HG03460 (cell line): Measurements from ENCODE around the gene RUFY3.
"Not testable (repeated sequence)": the region's sequence is repeated elsewhere in the genome, so short reads cannot be mapped to it uniquely, and the experiment has no call there.

Experiments used
- ATAC-seq: cut with Tn5 transposase; IDR thresholded peaks from one replicate; pipeline ENCODE4 v1.9.1; 2021; ENCODE audit not compliant: unreplicated experiment

Gene RUFY3, protein sequence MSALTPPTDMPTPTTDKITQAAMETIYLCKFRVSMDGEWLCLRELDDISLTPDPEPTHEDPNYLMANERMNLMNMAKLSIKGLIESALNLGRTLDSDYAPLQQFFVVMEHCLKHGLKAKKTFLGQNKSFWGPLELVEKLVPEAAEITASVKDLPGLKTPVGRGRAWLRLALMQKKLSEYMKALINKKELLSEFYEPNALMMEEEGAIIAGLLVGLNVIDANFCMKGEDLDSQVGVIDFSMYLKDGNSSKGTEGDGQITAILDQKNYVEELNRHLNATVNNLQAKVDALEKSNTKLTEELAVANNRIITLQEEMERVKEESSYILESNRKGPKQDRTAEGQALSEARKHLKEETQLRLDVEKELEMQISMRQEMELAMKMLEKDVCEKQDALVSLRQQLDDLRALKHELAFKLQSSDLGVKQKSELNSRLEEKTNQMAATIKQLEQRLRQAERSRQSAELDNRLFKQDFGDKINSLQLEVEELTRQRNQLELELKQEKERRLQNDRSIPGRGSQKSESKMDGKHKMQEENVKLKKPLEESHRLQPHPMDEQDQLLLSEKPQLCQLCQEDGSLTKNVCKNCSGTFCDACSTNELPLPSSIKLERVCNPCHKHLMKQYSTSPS

GRCh38 chr4:70721747-70722146 is at the start of gene RUFY3:
Gene RUFY3 (plus strand): TSS chr4:70721964. CDS start chr4:70722574, 610 bp downstream.
- ATAC-seq = no peak

DNA sequence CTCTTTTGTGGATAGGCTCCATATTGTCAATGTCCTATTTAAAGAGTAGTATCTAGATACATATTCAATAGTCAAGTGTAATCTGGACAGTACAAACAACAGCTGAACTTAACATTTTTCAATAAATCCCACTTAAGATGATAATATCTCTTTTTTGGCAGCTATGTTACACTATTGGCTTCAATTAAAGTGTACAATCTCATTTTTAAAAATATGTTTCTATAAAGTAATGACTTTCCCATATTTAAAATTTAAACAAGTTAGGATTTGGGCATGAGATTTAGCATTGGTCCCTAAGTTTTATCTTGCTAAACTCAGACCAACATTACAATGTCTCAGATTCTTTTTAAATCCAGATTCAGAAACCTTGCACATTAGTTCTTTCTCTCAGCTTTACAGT is 47.6 kb upstream of the RUFY3 start:
- ATAC-seq = no peak

DNA sequence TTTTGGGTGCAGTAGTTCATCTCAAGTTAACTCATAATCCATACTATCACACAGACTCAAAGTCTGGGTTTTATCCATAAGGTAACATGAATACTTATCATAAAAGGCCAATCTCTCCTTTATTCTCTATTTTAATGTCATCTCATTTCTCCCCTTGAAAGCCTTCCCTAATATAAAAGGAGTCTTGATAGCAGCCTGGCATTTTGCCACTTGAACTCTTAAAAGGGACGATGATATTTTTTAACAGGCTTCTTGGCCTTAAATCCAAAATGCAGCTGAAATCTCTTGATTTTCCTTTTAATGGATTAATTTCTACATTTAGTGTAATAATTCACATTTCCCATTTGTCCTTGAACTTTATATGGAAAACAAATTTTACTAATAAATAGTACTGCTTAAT is 47.0 kb upstream of the RUFY3 start:
- no peak for ATAC-seq

GRCh38 chr4:70676554-70677090 is 45.1 kb upstream of the RUFY3 start:
- ATAC-seq = no peak

GRCh38 chr4:70678383-70678999 is 43.3 kb upstream of the RUFY3 start:
- peak; percentile 78 for ATAC-seq

- no peak for ATAC-seq
Measured at GRCh38 chr4:70680934-70681333, 40.8 kb upstream of the RUFY3 start.

DNA sequence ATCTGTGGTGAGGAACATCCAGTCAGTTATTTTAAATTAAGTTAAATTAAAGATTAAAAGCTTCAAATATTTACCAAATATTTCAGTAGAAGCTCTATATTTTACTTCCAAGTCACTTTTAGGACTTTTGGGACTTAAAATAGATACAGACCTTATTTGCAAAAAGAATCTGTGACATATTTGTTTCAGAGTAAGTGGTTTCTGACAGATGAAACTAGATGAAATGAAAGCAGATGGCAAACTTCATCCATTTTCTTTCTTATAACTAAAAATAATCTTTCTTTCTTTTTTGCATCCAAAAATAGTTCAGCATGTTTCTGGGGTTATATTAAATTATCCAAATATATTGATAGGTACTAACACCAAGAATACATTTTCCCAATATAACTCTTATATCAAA is 40.1 kb upstream of the RUFY3 start:
- no peak for ATAC-seq

- ATAC-seq = not testable (repeated sequence)
Measured at GRCh38 chr4:70682142-70682541, 39.6 kb upstream of the RUFY3 start.

DNA sequence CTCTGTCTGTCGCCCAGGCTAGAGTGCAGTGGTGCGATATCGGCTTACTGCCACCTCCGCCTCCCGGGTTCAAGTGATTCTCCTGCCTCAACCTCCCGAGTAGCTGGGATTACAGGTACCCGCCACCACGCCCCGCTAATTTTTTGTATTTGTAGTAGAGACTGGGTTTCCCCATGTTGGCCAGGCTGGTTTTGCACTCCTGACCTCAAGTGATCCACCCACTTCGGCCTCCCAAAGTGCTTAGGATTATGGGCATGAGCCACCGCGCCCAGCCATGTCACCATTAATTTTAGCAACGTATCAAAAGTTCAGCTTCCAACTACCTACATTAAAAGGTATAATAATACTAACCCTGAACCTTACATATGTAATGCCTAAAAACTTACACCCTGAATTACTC is 34.4 kb upstream of the RUFY3 start:
- no peak for ATAC-seq

GRCh38 chr4:70687821-70688794 is 33.7 kb upstream of the RUFY3 start, which contains the start of gene UTP3:
Gene UTP3 (plus strand): TSS chr4:70688532. CDS start chr4:70688678, 146 bp downstream.
- peak; percentile 90 for ATAC-seq

GRCh38 chr4:70688795-70689231 is 33.0 kb upstream of the RUFY3 start:
- ATAC-seq = peak; percentile 1

GRCh38 chr4:70691661-70692060 is 30.1 kb upstream of the RUFY3 start:
- ATAC-seq = no peak

DNA sequence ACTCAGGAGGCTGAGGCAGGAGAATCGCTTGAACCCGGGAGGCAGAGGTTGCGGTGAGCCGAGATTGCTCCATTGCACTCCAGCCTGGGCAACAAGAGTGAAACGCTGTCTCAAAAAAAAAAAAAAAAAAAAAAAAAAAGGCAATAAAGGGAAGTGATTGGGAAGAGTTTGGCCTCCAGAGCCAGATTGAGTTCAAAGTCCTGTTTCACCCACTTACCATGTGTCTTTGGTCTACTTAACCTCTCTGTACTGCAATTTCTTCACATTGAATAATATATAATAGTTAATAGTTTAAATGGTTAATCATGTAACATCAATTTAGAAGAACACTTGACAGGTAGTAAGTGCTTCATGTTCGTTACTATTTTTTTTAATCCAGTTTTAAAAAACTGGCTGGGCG is 27.1 kb upstream of the RUFY3 start:
- ATAC-seq = not testable (repeated sequence)

GRCh38 chr4:70698435-70698834 is 23.3 kb upstream of the RUFY3 start:
- not testable (repeated sequence) for ATAC-seq

DNA sequence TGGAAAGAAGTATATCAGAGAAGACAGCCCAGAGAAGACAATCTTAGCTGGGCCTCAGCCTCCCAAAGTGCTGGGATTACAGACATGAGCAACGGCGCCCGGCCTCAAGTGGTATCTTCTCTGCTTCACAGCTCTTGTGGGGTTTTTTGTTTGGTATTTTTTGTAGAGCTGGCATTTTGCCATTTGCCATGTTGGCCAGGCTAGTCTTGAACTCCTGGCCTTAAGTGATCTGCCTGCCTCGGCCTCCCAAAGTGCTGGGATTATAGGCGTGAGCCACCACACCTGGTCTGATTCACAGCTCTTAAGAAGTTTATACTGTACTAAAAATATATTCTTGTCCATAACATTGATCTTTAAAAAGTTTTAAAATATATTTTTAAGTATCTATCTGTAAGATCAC is 21.1 kb upstream of the RUFY3 start:
- ATAC-seq = no peak

DNA sequence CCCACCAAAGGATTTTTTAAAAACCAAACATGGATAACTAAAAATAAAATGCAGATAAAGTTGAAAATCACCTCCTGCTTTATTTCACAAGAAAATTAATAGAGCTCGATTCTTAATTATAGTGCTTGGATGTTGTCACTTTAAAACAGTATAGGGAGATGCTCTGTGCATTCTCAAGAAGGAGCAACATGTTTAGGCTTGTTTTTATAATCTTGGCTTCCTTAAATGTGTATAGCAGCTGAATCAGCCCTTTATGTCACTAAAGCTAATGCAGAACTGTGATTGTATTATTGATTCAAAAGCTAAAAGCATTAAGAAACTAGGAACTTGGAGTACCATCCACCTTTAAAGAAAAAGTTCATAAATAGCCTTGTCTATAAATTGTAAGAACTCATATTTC is 20.5 kb upstream of the RUFY3 start:
- no peak for ATAC-seq

DNA sequence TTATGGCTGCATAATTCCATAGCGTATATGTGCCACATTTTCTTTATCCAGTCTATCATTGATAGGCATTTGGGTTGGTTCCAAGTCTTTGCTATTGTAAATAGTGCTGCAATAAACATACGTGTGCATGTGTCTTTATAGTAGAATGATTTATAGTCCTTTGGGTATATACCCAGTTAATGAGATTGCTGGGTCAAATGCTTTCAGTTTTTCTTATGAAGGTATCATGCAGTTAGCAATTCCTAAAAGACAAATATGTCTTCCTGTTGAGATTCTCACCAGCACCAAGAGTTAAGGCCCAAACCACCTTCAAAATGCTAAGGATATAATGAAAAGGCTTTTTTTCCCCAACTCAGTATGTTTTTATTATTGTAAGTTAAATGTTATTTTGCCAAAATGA is 19.2 kb upstream of the RUFY3 start:
- ATAC-seq = not testable (repeated sequence)

DNA sequence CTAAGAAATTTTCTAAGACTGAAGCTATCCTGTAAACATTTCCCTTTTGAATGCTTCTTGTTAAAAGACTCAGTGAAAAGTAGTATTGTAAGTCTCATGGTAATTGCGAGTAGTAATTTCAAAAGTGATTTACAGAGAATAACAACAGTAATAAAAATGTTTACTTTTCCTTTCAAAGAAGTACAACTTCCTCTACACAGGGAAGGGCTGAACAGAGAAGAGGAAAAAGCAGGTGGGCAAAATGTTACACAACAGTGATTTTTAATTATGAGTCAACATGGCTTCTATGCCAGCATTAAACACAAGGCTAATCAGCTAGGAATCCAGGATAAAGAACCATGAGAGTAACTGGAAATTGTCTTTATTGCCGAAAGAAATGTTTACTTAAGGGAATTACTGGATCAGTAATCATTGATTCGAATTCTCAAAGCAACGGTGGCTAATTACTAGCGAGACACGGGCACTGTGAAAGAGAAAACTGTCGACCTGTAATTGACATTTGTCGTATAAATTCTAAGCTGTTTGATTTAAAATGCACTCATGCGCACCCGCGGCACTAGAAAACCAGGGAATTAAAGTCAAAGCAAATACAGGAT is 18.0 kb upstream of the RUFY3 start:
- ATAC-seq = no peak

DNA sequence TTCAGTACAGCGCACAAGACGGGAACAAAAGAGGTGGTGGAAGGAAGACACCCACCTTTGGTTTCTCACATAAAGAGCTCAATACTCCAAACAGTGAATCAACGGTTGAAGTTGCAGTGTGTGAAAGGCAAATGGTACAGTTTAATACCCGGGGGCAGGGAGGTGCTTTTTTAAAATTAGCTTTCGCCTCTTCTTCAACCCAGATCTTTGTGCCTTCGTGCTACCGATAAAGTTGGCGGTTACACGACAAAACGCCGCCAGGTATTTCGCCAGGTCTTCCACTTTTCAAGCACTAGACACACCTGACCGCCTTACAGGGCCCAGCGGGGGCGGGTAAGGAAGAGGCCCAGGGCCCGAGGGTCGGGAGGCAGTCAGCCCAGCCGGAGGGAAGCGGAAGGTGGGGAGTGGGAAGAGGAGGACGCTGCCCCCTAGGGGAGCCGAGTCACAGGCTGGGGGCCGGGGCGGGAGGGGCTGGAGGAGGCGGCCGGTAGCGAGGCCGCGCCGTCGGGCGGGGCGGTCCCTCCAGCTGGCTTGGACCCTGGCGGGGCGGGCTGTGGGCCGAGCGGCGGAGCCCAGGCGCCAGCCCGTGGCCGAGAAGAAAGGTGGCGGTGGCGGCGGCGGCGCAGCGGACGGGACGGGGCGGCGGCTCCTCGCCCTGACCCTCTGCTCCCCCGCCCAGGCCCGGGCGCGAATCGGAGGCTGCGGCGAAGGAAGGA is 17.4 kb upstream of the RUFY3 start:
- ATAC-seq = peak; percentile 68

GRCh38 chr4:70704931-70705182 is 16.9 kb upstream of the RUFY3 start:
- ATAC-seq = peak; percentile 27
